Brain microvascular endothelial cell (primary cell): ENCODE results near the gene DOCK4.

ENCODE experiments used
- DNase-seq: peaks from one replicate; pipeline ENCODE4 v3.0.0-alpha.2; 2020
- H3K27ac ChIP-seq: fragments of 250-450 bp; sonication (Bioruptor Pico); 2 replicates; pipeline ENCODE4 v1.5.1; 2020; ENCODE audit warnings: mild to moderate bottlenecking, moderate library complexity
- H3K27me3 ChIP-seq: fragments of 250-450 bp; sonication (Bioruptor Pico); replicated peaks from 2 replicates; pipeline ENCODE4 v1.5.1; 2020; ENCODE audit warnings: mild to moderate bottlenecking
- H3K36me3 ChIP-seq: fragments of 250-450 bp; sonication (Bioruptor Pico); replicated peaks from 2 replicates; pipeline ENCODE4 v1.5.1; 2020; ENCODE audit warnings: mild to moderate bottlenecking
- H3K4me3 ChIP-seq: 2 replicates; pipeline ENCODE4 v1.5.1; 2011; ENCODE audit warnings: low read depth, mild to moderate bottlenecking, control low read depth, low read length, moderate library complexity
- in situ Hi-C: cut with HindIII; loops from 2 replicates; pipeline ENCODE4 v1.10.0; 2017; ENCODE audit warnings: low sequenced_read_pairs, low pct_ligation_motif_present
- TF ChIP-seq, protein P1 (sequence below): IDR thresholded peaks from 2 replicates; pipeline ENCODE4 v1.5.1; 2011; ENCODE audit warnings: low read depth, mild to moderate bottlenecking, moderate library complexity, low read length, control low read depth, inconsistent platforms; ENCODE audit errors: missing control alignments

Gene DOCK4

DNA sequence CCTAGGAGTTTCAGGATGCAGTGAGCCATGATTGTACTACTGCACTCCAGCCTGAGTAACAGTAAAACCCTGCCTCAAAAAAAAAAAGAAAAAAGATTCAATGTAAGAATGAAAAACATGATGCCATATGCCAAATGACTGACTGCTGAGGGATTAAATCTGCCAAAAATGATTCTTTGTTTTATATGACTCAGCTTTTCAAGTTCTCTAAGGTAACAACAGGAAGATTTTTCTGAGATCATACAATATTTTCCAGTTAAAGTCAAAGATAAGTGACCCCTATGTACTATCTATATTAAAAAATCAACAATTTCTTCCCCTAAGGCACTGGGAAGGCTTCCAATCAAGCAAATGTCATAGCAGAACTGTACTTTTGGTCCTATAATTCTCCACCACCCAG is 372.7 kb downstream of the DOCK4 start:
- peak overlapping the region; percentile 40 for H3K27ac ChIP-seq
- in situ Hi-C loops: no loop called here
- no peaks in the 10 kb centered on the region for H3K27me3 ChIP-seq
- no peak for DNase-seq
- H3K36me3 ChIP-seq: no peaks in the 10 kb centered on the region
- H3K4me3 ChIP-seq: no peak overlapping the region
- TF ChIP-seq, protein P1, sequence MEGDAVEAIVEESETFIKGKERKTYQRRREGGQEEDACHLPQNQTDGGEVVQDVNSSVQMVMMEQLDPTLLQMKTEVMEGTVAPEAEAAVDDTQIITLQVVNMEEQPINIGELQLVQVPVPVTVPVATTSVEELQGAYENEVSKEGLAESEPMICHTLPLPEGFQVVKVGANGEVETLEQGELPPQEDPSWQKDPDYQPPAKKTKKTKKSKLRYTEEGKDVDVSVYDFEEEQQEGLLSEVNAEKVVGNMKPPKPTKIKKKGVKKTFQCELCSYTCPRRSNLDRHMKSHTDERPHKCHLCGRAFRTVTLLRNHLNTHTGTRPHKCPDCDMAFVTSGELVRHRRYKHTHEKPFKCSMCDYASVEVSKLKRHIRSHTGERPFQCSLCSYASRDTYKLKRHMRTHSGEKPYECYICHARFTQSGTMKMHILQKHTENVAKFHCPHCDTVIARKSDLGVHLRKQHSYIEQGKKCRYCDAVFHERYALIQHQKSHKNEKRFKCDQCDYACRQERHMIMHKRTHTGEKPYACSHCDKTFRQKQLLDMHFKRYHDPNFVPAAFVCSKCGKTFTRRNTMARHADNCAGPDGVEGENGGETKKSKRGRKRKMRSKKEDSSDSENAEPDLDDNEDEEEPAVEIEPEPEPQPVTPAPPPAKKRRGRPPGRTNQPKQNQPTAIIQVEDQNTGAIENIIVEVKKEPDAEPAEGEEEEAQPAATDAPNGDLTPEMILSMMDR: no peak

- in situ Hi-C loops: no loop called here
- H3K4me3 ChIP-seq: no peak overlapping the region
Observed at GRCh38 chr7:111832174-111832573, 374.0 kb downstream of the DOCK4 start.

GRCh38 chr7:111829221-111829620 is 377.0 kb downstream of the DOCK4 start:
- H3K27ac ChIP-seq: no peak overlapping the region
- in situ Hi-C loops: no loop called here
- TF ChIP-seq, protein P1: no peak

More at GRCh38 chr7:111832174-111832573, 374.0 kb downstream of the DOCK4 start:
- Histone ChIP-seq H3K27me3 (no peaks in the 10 kb centered on the region), H3K36me3 (no peaks in the 10 kb centered on the region), H3K27ac (no peak overlapping the region)
- TF ChIP-seq, protein P1: no peak
- DNase-seq: no peak

DNA sequence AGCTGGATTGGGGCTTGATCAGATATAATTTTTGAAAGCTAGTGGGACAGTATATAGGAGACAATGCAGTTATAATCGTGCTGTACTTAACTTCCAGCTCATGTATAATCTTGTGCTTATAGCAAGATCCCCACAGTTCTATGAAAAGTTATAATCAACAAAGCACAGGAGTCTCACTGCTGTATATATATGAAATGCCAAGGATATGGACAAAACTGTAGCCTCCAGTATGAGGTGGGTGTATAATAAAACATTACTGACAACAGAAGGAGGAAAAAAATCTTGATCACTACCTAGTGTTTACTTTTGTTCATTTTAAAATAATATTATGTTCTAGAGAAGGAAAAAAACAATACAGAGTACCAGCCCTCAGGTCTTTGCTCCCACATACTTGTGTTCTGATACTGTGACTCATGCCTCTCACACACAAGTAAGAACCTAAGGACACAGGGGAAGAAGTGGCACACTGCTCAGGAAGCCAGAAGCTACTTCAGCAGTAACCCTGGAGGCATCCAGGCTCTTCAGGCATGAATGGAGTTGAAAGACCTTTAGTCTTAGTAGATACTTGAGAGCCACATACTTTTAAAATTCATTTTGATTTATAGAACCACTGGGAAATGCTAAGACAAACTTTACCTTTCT is 378.2 kb downstream of the DOCK4 start:
- DNase-seq: peak; percentile 65
- Histone ChIP-seq H3K27me3 (no peaks in the 10 kb centered on the region), H3K36me3 (no peaks in the 10 kb centered on the region), H3K27ac (peak overlapping the region; percentile 37), H3K4me3 (no peak overlapping the region)
- TF ChIP-seq, protein P1: no peak
- in situ Hi-C loops: no loop called here

More at GRCh38 chr7:111829221-111829620, 377.0 kb downstream of the DOCK4 start:
- Histone ChIP-seq H3K36me3 (no peaks in the 10 kb centered on the region), H3K27me3 (no peaks in the 10 kb centered on the region), H3K4me3 (no peak overlapping the region)
- no peak for DNase-seq

DNA sequence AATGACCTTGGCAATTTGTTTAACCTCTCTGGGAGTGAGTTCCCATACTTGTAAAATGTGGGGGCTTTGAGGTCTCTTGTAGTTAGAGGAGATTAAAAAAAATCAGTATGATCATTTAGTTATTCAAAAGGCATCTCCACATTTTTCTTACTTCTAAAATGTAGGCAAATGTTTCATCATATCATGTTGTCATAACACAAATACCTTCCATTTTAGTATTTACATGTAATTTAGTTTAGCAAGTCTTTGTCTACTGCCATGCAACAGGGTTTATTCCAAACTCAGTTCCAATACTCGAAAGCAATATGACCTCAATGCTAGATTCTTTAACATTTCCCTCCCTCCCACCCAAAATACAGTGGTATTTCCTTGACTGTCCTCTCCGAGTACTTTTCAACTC is 381.2 kb downstream of the DOCK4 start:
- H3K36me3 ChIP-seq: peaks cover 6% of the 10 kb centered on the region
- no peak for DNase-seq
- no peaks in the 10 kb centered on the region for H3K27me3 ChIP-seq
- in situ Hi-C loops: no loop called here
- no peak overlapping the region for H3K4me3 ChIP-seq
- no peak overlapping the region for H3K27ac ChIP-seq
- TF ChIP-seq, protein P1: no peak

DNA sequence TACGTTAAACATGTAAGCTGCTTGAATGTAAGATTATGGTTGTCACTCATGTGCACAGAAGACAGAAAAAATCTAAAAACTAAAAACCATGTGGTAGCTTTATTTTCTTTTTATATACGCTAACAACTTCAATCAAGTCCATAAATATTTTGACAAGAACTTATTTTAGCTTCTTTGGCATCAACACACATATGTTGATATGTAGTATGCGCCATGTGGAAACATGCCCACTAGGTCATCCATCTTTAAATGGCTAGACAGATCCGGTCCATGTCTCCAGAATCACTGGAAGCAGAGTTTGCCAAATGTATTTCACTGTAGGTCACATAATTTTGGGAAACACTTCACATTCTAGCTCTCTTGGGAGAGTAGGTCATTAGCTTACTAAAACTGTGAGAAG is 382.4 kb downstream of the DOCK4 start:
- H3K4me3 ChIP-seq: no peak overlapping the region
- H3K36me3 ChIP-seq: peaks cover 6% of the 10 kb centered on the region
- no peak overlapping the region for H3K27ac ChIP-seq
- H3K27me3 ChIP-seq: no peaks in the 10 kb centered on the region
- DNase-seq: no peak
- in situ Hi-C loops: no loop called here
- TF ChIP-seq, protein P1: no peak
